ENCODE measurements around the gene TAF11L14.
A peak's percentile ranks its signal among the peaks of the same experiment; 100 is the strongest.

TAF11L14 gene

DNA sequence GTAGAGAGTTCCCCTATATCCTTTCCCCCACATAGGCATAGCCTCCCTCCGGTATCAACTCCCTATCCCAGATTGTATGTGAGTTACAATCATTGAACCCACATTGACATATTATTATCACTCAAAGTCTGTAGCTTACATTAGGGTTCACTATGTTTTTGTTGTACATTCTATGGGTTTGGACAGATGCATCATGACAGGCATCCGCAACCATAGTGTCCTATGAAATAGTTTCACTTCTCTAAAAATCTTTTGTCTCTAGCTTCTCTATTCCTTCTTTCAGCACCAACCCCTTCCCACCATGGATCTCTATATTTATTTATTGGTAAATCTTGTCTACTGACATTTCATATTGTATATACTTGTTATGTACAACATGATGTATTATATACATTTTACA, 31.6 kb downstream of the TAF11L14 start:
- TF ChIP-seq, protein P1, sequence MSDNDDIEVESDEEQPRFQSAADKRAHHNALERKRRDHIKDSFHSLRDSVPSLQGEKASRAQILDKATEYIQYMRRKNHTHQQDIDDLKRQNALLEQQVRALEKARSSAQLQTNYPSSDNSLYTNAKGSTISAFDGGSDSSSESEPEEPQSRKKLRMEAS (IDR thresholded peaks at IDR 0.05), result no peak
- no peak for TF ChIP-seq FOXM1 (IDR thresholded peaks at IDR 0.05; ENCODE audit: borderline replicate concordance, low read depth)
- TF ChIP-seq, protein P2, sequence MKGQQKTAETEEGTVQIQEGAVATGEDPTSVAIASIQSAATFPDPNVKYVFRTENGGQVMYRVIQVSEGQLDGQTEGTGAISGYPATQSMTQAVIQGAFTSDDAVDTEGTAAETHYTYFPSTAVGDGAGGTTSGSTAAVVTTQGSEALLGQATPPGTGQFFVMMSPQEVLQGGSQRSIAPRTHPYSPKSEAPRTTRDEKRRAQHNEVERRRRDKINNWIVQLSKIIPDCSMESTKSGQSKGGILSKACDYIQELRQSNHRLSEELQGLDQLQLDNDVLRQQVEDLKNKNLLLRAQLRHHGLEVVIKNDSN (IDR thresholded peaks at IDR 0.05), result no peak
- no peak for TF ChIP-seq TCF12 (IDR thresholded peaks at IDR 0.05; ENCODE audit: low read depth)
- no peak for TF ChIP-seq CREB1 (IDR thresholded peaks at IDR 0.05; ENCODE audit: low read depth)
- TF ChIP-seq TEAD4 (IDR thresholded peaks at IDR 0.05), result no peak
- TF ChIP-seq EP300 (IDR thresholded peaks at IDR 0.05; ENCODE audit: borderline replicate concordance), result no peak
- no peak for TF ChIP-seq ZBTB7A (IDR thresholded peaks at IDR 0.05; ENCODE audit: low read depth)
- no peak for TF ChIP-seq EGR1 (IDR thresholded peaks at IDR 0.05)
- no peak for TF ChIP-seq YY1 (IDR thresholded peaks at IDR 0.05; ENCODE audit: low read depth)
- no peak for TF ChIP-seq NFIC (IDR thresholded peaks at IDR 0.05)
- no peak for TF ChIP-seq RAD21 (IDR thresholded peaks at IDR 0.05; ENCODE audit: low read depth)
- TF ChIP-seq, protein P3, sequence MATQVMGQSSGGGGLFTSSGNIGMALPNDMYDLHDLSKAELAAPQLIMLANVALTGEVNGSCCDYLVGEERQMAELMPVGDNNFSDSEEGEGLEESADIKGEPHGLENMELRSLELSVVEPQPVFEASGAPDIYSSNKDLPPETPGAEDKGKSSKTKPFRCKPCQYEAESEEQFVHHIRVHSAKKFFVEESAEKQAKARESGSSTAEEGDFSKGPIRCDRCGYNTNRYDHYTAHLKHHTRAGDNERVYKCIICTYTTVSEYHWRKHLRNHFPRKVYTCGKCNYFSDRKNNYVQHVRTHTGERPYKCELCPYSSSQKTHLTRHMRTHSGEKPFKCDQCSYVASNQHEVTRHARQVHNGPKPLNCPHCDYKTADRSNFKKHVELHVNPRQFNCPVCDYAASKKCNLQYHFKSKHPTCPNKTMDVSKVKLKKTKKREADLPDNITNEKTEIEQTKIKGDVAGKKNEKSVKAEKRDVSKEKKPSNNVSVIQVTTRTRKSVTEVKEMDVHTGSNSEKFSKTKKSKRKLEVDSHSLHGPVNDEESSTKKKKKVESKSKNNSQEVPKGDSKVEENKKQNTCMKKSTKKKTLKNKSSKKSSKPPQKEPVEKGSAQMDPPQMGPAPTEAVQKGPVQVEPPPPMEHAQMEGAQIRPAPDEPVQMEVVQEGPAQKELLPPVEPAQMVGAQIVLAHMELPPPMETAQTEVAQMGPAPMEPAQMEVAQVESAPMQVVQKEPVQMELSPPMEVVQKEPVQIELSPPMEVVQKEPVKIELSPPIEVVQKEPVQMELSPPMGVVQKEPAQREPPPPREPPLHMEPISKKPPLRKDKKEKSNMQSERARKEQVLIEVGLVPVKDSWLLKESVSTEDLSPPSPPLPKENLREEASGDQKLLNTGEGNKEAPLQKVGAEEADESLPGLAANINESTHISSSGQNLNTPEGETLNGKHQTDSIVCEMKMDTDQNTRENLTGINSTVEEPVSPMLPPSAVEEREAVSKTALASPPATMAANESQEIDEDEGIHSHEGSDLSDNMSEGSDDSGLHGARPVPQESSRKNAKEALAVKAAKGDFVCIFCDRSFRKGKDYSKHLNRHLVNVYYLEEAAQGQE (IDR thresholded peaks at IDR 0.05; ENCODE audit: low read depth), result no peak
- no peak for TF ChIP-seq TAF1 (IDR thresholded peaks at IDR 0.05; ENCODE audit: low read depth)
- TF ChIP-seq CEBPB (IDR thresholded peaks at IDR 0.05), result no peak

DNA sequence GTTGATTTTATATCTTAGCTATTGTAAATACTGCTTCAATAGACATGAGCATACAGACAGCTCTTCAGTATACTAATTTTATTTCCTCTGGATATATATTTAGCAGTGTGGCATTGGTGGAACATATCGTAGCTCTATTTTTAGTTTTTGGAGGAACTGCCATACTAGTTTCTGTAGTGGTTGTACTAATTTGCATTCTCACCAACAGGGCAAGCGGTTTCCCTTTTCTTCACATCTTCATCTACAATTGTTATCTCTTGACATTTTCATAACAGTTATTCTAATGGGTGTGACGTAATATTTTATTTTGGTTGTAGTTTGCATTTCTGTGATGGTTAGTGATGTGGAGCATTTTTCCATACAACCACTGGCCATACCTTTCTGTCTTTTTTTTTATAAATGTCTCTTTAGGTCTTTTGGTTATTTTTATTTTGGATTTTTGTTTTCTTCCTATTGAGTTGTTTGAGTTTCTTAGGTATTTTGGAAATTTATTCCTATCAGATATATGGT, 32.5 kb downstream of the TAF11L14 start:
- TF ChIP-seq CEBPB (IDR thresholded peaks at IDR 0.05), result no peak
- no peak for TF ChIP-seq EP300 (IDR thresholded peaks at IDR 0.05; ENCODE audit: borderline replicate concordance)
- TF ChIP-seq CREB1 (IDR thresholded peaks at IDR 0.05; ENCODE audit: low read depth), result no peak
- TF ChIP-seq EGR1 (IDR thresholded peaks at IDR 0.05), result no peak
- no peak for TF ChIP-seq NFIC (IDR thresholded peaks at IDR 0.05)
- TF ChIP-seq FOXM1 (IDR thresholded peaks at IDR 0.05; ENCODE audit: borderline replicate concordance, low read depth), result no peak
- TF ChIP-seq TEAD4 (IDR thresholded peaks at IDR 0.05), result no peak
- TF ChIP-seq, protein P1 (IDR thresholded peaks at IDR 0.05), result no peak
- TF ChIP-seq TCF12 (IDR thresholded peaks at IDR 0.05; ENCODE audit: low read depth), result no peak
- TF ChIP-seq ZBTB7A (IDR thresholded peaks at IDR 0.05; ENCODE audit: low read depth), result no peak

DNA sequence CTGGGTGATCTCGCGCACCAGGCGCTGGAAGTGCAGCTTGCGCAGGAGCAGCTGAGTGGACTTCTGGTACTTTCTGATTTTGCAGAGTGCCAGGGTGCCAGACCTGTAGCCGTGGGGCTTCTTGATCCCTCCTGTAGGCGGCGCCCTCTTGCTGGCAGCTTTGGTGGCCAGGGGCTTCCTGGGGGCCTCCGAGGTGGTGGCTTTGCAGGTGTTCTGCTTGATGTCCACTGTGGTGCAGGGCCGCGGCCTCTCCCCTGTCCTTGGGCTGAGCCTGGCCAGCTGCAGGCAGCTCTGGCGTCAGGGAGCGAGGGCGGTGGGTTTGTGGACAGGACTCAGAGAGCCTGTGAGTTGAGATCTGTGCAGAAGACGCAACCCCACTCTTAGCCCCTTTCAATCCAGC, 36.1 kb downstream of the TAF11L14 start:
- TF ChIP-seq YY1 (IDR thresholded peaks at IDR 0.05; ENCODE audit: low read depth), result no peak
- no peak for TF ChIP-seq NFIC (IDR thresholded peaks at IDR 0.05)
- no peak for TF ChIP-seq RAD21 (IDR thresholded peaks at IDR 0.05; ENCODE audit: low read depth)
- TF ChIP-seq EP300 (IDR thresholded peaks at IDR 0.05; ENCODE audit: borderline replicate concordance), result no peak
- no peak for TF ChIP-seq TAF1 (IDR thresholded peaks at IDR 0.05; ENCODE audit: low read depth)
- TF ChIP-seq, protein P2 (IDR thresholded peaks at IDR 0.05), result no peak
- TF ChIP-seq ZBTB7A (IDR thresholded peaks at IDR 0.05; ENCODE audit: low read depth), result no peak
- no peak for TF ChIP-seq TEAD4 (IDR thresholded peaks at IDR 0.05)
- TF ChIP-seq, protein P1 (IDR thresholded peaks at IDR 0.05), result no peak
- no peak for TF ChIP-seq TCF12 (IDR thresholded peaks at IDR 0.05; ENCODE audit: low read depth)
- TF ChIP-seq FOXM1 (IDR thresholded peaks at IDR 0.05; ENCODE audit: borderline replicate concordance, low read depth), result no peak
- no peak for TF ChIP-seq EGR1 (IDR thresholded peaks at IDR 0.05)
- no peak for TF ChIP-seq CREB1 (IDR thresholded peaks at IDR 0.05; ENCODE audit: low read depth)
- TF ChIP-seq, protein P3 (IDR thresholded peaks at IDR 0.05; ENCODE audit: low read depth), result no peak
- TF ChIP-seq CEBPB (IDR thresholded peaks at IDR 0.05), result no peak

DNA sequence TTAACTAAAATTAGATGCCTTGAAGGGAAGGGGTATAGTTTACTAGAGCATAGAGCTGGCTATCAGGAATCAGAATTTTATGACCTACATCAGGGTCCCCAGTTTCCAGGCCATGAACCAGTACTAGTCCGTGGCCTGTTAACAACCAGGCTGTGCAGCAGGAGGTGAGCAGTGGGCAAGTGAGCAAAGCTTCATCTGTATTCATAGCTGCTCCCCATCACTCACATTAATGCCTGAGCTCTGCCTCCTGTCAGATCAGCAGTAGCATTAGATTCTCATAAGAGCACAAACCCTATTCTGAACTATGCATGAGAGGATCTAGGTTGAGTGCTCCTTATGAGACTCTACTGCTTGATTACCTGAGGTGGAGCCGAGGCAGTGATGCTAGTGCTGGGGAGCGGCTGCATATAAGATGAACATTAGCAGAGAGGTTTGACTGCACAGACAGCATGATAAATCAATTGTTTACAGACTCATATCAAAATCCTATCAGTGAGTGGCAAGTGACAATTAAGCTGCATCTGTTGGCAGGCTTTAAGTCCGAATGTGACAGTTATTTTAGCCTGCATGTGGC, 44.6 kb downstream of the TAF11L14 start:
- TF ChIP-seq TEAD4 (IDR thresholded peaks at IDR 0.05) (no peak), CREB1 (IDR thresholded peaks at IDR 0.05; ENCODE audit: low read depth) (no peak)
- TF ChIP-seq, protein P1 (IDR thresholded peaks at IDR 0.05), result no peak

DNA sequence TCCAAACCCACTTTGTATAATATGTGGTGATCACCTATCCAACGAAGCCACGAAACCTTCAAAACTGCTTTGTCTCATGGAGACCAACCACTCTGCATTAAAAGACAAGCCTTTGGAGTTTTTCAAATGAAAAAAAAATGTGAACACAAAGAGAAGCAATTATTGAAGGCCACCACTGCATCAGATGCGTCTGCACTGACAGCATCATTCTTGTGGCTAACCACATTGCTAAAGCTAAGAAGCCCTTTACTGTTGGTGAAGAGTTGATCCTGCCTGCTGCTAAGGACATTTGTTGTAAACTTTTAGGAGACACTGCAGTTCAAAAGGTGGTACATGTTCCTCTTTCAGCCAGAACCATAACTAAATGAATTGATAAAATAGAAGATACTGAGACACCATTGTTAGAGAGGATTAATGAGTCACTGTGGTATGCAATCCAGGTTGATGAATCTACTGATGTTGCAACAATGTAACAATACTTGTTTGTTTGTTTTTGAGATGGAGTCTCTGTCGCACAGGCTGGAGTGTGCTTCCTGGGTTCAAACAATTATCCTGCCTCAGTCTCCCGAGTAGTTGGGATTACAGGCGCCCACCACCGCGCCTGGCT, 45.4 kb downstream of the TAF11L14 start:
- TF ChIP-seq TEAD4 (IDR thresholded peaks at IDR 0.05) (no peak), CEBPB (IDR thresholded peaks at IDR 0.05) (peak; percentile 46; the same call in 1 of the 2 replicates)

All from Ishikawa (cell line).